ENCODE measurements around the gene KYNU. TPM values are rescaled to one million over a fixed set of nuclear protein-coding genes. Genes with fewer than 3 reads are reported as not detected.
"Not testable (repeated sequence)": the region's sequence is repeated elsewhere in the genome, so short reads cannot be mapped to it uniquely, and the experiment has no call there.

The KYNU gene
- total RNA-seq, 2 donors from 2014 or later = 0.34 to 1.1 TPM

DNA sequence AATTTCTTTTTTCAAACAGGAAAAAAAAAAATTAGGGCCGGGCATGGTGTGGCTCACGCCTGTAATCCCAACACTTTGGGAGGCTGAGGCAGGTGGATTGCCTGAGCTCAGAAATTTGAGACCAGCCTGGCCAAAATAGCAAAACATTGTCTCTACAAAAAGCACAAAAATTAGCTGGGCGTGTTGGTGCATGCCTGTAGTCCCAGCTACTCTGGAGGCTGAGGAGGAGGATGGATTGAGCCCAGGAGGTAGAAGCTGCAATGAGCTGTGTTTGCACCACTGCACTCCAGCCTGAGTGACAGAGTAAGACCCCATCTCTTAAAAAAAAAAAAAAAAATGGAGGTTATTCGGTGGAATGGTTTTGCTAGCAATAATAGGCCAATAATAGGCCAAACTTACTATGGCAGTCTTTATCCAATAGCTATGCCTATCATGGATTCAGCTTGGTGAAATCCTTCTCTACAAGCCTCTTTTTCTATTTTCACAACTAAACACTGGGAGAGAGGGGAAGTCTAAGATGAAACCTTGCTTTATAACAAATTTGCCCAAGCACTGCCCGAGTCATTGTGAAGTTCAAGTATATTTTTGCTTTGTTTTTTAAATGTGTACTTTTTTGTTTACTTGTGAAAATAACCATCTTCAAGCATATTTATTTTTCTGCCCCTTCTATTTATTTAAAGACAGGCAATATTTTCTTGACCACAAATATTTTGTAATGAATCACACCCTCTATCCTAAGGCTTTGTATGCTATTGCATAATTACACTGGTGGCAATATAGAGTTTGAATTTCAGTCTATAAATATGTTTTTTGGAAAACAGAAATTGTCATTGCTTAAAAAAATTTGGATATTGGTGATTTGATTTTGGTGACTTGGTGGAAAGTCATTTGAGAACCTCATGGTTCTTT is 20.0 kb upstream of the KYNU start:
- intact Hi-C loops (cut with DNase I) = no loop called here
- H3K27me3 ChIP-seq (replicated peaks; ENCODE audit: insufficient read depth) = no peaks in the 10 kb centered on the region
- no peaks in the 10 kb centered on the region for H3K36me3 ChIP-seq
- no peaks in the 10 kb centered on the region for H3K4me1 ChIP-seq (replicated peaks)
- H3K9me3 ChIP-seq = no peaks in the 10 kb centered on the region
- TF ChIP-seq, protein P1, sequence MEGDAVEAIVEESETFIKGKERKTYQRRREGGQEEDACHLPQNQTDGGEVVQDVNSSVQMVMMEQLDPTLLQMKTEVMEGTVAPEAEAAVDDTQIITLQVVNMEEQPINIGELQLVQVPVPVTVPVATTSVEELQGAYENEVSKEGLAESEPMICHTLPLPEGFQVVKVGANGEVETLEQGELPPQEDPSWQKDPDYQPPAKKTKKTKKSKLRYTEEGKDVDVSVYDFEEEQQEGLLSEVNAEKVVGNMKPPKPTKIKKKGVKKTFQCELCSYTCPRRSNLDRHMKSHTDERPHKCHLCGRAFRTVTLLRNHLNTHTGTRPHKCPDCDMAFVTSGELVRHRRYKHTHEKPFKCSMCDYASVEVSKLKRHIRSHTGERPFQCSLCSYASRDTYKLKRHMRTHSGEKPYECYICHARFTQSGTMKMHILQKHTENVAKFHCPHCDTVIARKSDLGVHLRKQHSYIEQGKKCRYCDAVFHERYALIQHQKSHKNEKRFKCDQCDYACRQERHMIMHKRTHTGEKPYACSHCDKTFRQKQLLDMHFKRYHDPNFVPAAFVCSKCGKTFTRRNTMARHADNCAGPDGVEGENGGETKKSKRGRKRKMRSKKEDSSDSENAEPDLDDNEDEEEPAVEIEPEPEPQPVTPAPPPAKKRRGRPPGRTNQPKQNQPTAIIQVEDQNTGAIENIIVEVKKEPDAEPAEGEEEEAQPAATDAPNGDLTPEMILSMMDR (IDR thresholded peaks at IDR 0.05) = no peak
- TF ChIP-seq POLR2A (IDR thresholded peaks at IDR 0.05) = no peak
- no peak for TF ChIP-seq POLR2AphosphoS5 (IDR thresholded peaks at IDR 0.05)
- no peak overlapping the region for H3K4me3 ChIP-seq
- WGBS = 85% methylated on average over 5 of the region's 5 CpGs
- H3K27ac ChIP-seq = no peak overlapping the region
- DNase-seq (ENCODE audit: low spot score) = no peak

DNA sequence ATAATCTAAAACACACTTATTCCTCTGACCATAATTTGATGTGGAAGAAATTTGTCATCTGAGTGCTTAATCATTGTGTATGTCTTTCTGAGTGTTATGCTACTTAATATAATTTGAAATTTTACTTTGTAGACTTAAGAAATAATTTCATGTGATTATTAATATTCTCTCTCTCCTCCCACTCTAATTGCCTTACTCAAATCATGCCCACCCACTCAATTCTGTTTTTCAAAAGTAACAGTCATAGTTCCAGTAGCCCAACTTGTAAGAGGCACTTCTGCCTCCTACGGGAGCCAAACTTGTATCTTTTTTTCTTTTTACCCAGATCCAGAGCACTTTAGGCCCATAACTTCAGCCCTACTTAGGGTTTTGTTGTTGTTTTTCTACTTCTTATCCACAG is 18.5 kb upstream of the KYNU start:
- no peak for DNase-seq (ENCODE audit: low spot score)
- Histone ChIP-seq H3K4me1 (replicated peaks) (no peaks in the 10 kb centered on the region), H3K27me3 (replicated peaks; ENCODE audit: insufficient read depth) (no peaks in the 10 kb centered on the region), H3K27ac (no peak overlapping the region), H3K36me3 (no peaks in the 10 kb centered on the region), H3K4me3 (no peak overlapping the region), H3K9me3 (no peaks in the 10 kb centered on the region)
- intact Hi-C loops (cut with DNase I) = no loop called here
- 94% methylated on average over 1 of the region's 1 CpG for WGBS
- TF ChIP-seq POLR2A (IDR thresholded peaks at IDR 0.05) = no peak
- no peak for TF ChIP-seq POLR2AphosphoS5 (IDR thresholded peaks at IDR 0.05)
- TF ChIP-seq, protein P1 (IDR thresholded peaks at IDR 0.05) = no peak

GRCh38 chr2:142862299-142862698 is 15.2 kb upstream of the KYNU start:
- no peak overlapping the region for H3K27ac ChIP-seq
- no peaks in the 10 kb centered on the region for H3K27me3 ChIP-seq (replicated peaks; ENCODE audit: insufficient read depth)
- TF ChIP-seq POLR2AphosphoS5 (IDR thresholded peaks at IDR 0.05) (no peak), POLR2A (IDR thresholded peaks at IDR 0.05) (no peak)
- TF ChIP-seq, protein P1 (IDR thresholded peaks at IDR 0.05) = no peak
- intact Hi-C loops (cut with DNase I) = no loop called here
- WGBS = 75% methylated on average over 4 of the region's 4 CpGs
- no peaks in the 10 kb centered on the region for H3K36me3 ChIP-seq
- H3K4me3 ChIP-seq = no peak overlapping the region
- no peak for DNase-seq (ENCODE audit: low spot score)
- no peaks in the 10 kb centered on the region for H3K4me1 ChIP-seq (replicated peaks)
- H3K9me3 ChIP-seq = no peaks in the 10 kb centered on the region

GRCh38 chr2:142862847-142863246 is 14.6 kb upstream of the KYNU start:
- Histone ChIP-seq H3K4me1 (replicated peaks) (no peaks in the 10 kb centered on the region), H3K9me3 (no peaks in the 10 kb centered on the region), H3K36me3 (no peaks in the 10 kb centered on the region), H3K27ac (no peak overlapping the region), H3K27me3 (replicated peaks; ENCODE audit: insufficient read depth) (no peaks in the 10 kb centered on the region), H3K4me3 (no peak overlapping the region)
- TF ChIP-seq, protein P1 (IDR thresholded peaks at IDR 0.05) = no peak
- TF ChIP-seq POLR2AphosphoS5 (IDR thresholded peaks at IDR 0.05) = no peak
- TF ChIP-seq POLR2A (IDR thresholded peaks at IDR 0.05) = no peak
- no peak for DNase-seq (ENCODE audit: low spot score)
- 86% methylated on average over 5 of the region's 5 CpGs for WGBS
- intact Hi-C loops (cut with DNase I) = no loop called here

GRCh38 chr2:142863485-142863961 is 13.9 kb upstream of the KYNU start:
- DNase-seq (ENCODE audit: low spot score) = no peak
- Histone ChIP-seq H3K4me3 (no peak overlapping the region), H3K9me3 (no peaks in the 10 kb centered on the region), H3K27ac (no peak overlapping the region), H3K36me3 (no peaks in the 10 kb centered on the region), H3K4me1 (replicated peaks) (no peaks in the 10 kb centered on the region), H3K27me3 (replicated peaks; ENCODE audit: insufficient read depth) (no peaks in the 10 kb centered on the region)
- TF ChIP-seq POLR2A (IDR thresholded peaks at IDR 0.05) = no peak
- TF ChIP-seq, protein P1 (IDR thresholded peaks at IDR 0.05) = no peak
- 29% methylated on average over 2 of the region's 2 CpGs for WGBS
- intact Hi-C loops (cut with DNase I) = no loop called here

GRCh38 chr2:142864605-142865004 is 12.9 kb upstream of the KYNU start:
- H3K4me3 ChIP-seq; H3K9me3 ChIP-seq; H3K27me3 ChIP-seq (replicated peaks; ENCODE audit: insufficient read depth); H3K4me1 ChIP-seq (replicated peaks); H3K36me3 ChIP-seq; DNase-seq (ENCODE audit: low spot score); H3K27ac ChIP-seq; intact Hi-C loops (cut with DNase I): not testable (repeated sequence)
- 98% methylated on average over 2 of the region's 2 CpGs for WGBS
